Suprapubic skin (tissue), 4 donors: Measurements from ENCODE around the gene SPIRE1. TPM values are rescaled to one million over a fixed set of nuclear protein-coding genes. Genes with fewer than 3 reads are reported as not detected.
"Not testable (repeated sequence)": the region's sequence is repeated elsewhere in the genome, so short reads cannot be mapped to it uniquely, and the experiment has no call there.

Source experiments
- DNase-seq, 2 donors: peaks; one replicate each; pipeline ENCODE4 v3.0.0-alpha.2; 2019; ENCODE audit warnings: low spot score in 2 of 2
- H3K27ac ChIP-seq: fragments of 200-600 bp; sonication (generic); one replicate; pipeline ENCODE4 v1.5.1; 2019
- H3K27me3 ChIP-seq: fragments of 200-600 bp; sonication (generic); one replicate; pipeline ENCODE4 v1.5.1; 2019
- H3K36me3 ChIP-seq: fragments of 200-600 bp; sonication (generic); one replicate; pipeline ENCODE4 v1.5.1; 2019
- H3K4me1 ChIP-seq: fragments of 200-600 bp; sonication (generic); one replicate; pipeline ENCODE4 v1.5.1; 2019
- H3K4me3 ChIP-seq: fragments of 200-600 bp; sonication (generic); one replicate; pipeline ENCODE4 v1.5.1; 2019; ENCODE audit warnings: mild to moderate bottlenecking
- H3K9me3 ChIP-seq: fragments of 200-600 bp; sonication (generic); one replicate; pipeline ENCODE4 v1.5.1; 2019
- CTCF ChIP-seq, 2 donors: fragments of 200-600 bp in 1 of 2; fragments of 450-650 bp in 1 of 2; sonication (generic) in 1 of 2; IDR thresholded peaks; one replicate each; pipeline ENCODE4 v1.5.1; 2016 to 2019; ENCODE audit warnings: antibody characterized with exemption in 2 of 2, mild to moderate bottlenecking in 1 of 2, moderate library complexity in 1 of 2
- EP300 ChIP-seq: sonication (generic); formaldehyde crosslinking; IDR thresholded peaks from one replicate; pipeline ENCODE4 v1.6.1; 2017; ENCODE audit warnings: antibody characterized with exemption
- POLR2A ChIP-seq, 2 donors: fragments of 450-650 bp; IDR thresholded peaks; one replicate each; pipeline ENCODE4 v1.6.1; 2017; ENCODE audit warnings: antibody characterized with exemption in 2 of 2, mild to moderate bottlenecking in 2 of 2, moderate library complexity in 2 of 2
- POLR2AphosphoS5 ChIP-seq, 3 donors: sonication (generic); formaldehyde crosslinking; IDR thresholded peaks; one replicate each; pipeline ENCODE4 v1.6.1; 2017; ENCODE audit warnings: antibody characterized with exemption in 3 of 3
- WGBS: methylation state at CpG from one replicate; pipeline ENCODE4 v1.1.5; 2018; 5-methylcytosine and 5-hydroxymethylcytosine counted together
- total RNA-seq, 4 donors: library from RNA; depleted of rRNA; stranded (reverse); fragments of >200 nt; gene quantifications; one replicate each; pipeline ENCODE4 v1.1.0, GENCODE V29; 2016

SPIRE1 gene
- total RNA-seq, 4 donors from 2014 or later, result 21.7 to 42.8 (median 25.2) TPM

GRCh38 chr18:12571630-12572029, 86.3 kb downstream of the SPIRE1 start:
- WGBS, result 87% methylated on average over 2 of the region's 2 CpGs
- no peaks in the 10 kb centered on the region for H3K27me3 ChIP-seq
- DNase-seq, result no peak
- no peaks in the 10 kb centered on the region for H3K4me1 ChIP-seq
- no peak overlapping the region for H3K27ac ChIP-seq
- TF ChIP-seq POLR2A (IDR thresholded peaks at IDR 0.05), result no peak
- no peak for TF ChIP-seq EP300
- no peak for TF ChIP-seq CTCF (IDR thresholded peaks at IDR 0.05)
- TF ChIP-seq POLR2AphosphoS5 (IDR thresholded peaks at IDR 0.05), result no peak
- H3K9me3 ChIP-seq, result no peaks in the 10 kb centered on the region
- no peaks in the 10 kb centered on the region for H3K36me3 ChIP-seq
- H3K4me3 ChIP-seq, result no peak overlapping the region

GRCh38 chr18:12569791-12570190, 88.1 kb downstream of the SPIRE1 start:
- H3K4me1 ChIP-seq, result no peaks in the 10 kb centered on the region
- TF ChIP-seq EP300 (no peak), POLR2AphosphoS5 (IDR thresholded peaks at IDR 0.05) (no peak), POLR2A (IDR thresholded peaks at IDR 0.05) (no peak), CTCF (IDR thresholded peaks at IDR 0.05) (no peak)
- no peaks in the 10 kb centered on the region for H3K36me3 ChIP-seq
- WGBS, result 82% methylated on average over 2 of the region's 2 CpGs
- no peak overlapping the region for H3K27ac ChIP-seq
- H3K4me3 ChIP-seq, result no peak overlapping the region
- H3K9me3 ChIP-seq, result peaks cover 5% of the 10 kb centered on the region
- no peak for DNase-seq
- H3K27me3 ChIP-seq, result no peaks in the 10 kb centered on the region

- Histone ChIP-seq H3K9me3 (peaks cover 5% of the 10 kb centered on the region), H3K27ac (no peak overlapping the region), H3K36me3 (no peaks in the 10 kb centered on the region), H3K4me3 (no peak overlapping the region), H3K4me1 (no peaks in the 10 kb centered on the region), H3K27me3 (no peaks in the 10 kb centered on the region)
- no peak for TF ChIP-seq CTCF (IDR thresholded peaks at IDR 0.05)
- TF ChIP-seq POLR2AphosphoS5 (IDR thresholded peaks at IDR 0.05), result no peak
- TF ChIP-seq EP300, result no peak
- TF ChIP-seq POLR2A (IDR thresholded peaks at IDR 0.05), result no peak
- 96% methylated on average over 4 of the region's 4 CpGs for WGBS
- DNase-seq, result no peak
Observed at GRCh38 chr18:12567849-12568248, 90.1 kb downstream of the SPIRE1 start.

- H3K36me3 ChIP-seq, result no peaks in the 10 kb centered on the region
- H3K27me3 ChIP-seq, result no peaks in the 10 kb centered on the region
- H3K4me3 ChIP-seq, result no peak overlapping the region
- no peak for TF ChIP-seq POLR2A (IDR thresholded peaks at IDR 0.05)
- TF ChIP-seq CTCF (IDR thresholded peaks at IDR 0.05), result no peak
- TF ChIP-seq EP300, result no peak
- no peak for TF ChIP-seq POLR2AphosphoS5 (IDR thresholded peaks at IDR 0.05)
- H3K9me3 ChIP-seq, result peaks cover 5% of the 10 kb centered on the region
- DNase-seq, result no peak
- no peaks in the 10 kb centered on the region for H3K4me1 ChIP-seq
- WGBS, result 86% methylated on average over 1 of the region's 1 CpG
- no peak overlapping the region for H3K27ac ChIP-seq
Observed at GRCh38 chr18:12564861-12565260, 93.0 kb downstream of the SPIRE1 start.

- Histone ChIP-seq H3K27ac (no peak overlapping the region), H3K27me3 (no peaks in the 10 kb centered on the region), H3K9me3 (peaks cover 5% of the 10 kb centered on the region), H3K4me1 (no peaks in the 10 kb centered on the region), H3K4me3 (no peak overlapping the region), H3K36me3 (no peaks in the 10 kb centered on the region)
- 97% methylated on average over 2 of the region's 2 CpGs for WGBS
- TF ChIP-seq POLR2A (IDR thresholded peaks at IDR 0.05), result no peak
- no peak for TF ChIP-seq CTCF (IDR thresholded peaks at IDR 0.05)
- no peak for TF ChIP-seq EP300
- no peak for TF ChIP-seq POLR2AphosphoS5 (IDR thresholded peaks at IDR 0.05)
- DNase-seq, result no peak
Observed at GRCh38 chr18:12564378-12564777, 93.5 kb downstream of the SPIRE1 start.

- not testable (repeated sequence) for DNase-seq, H3K36me3 ChIP-seq, H3K27me3 ChIP-seq, H3K27ac ChIP-seq, H3K4me3 ChIP-seq, H3K4me1 ChIP-seq
- peaks cover 14% of the 10 kb centered on the region for H3K9me3 ChIP-seq
- 78% methylated on average over 6 of the region's 6 CpGs for WGBS
Observed at GRCh38 chr18:12560600-12560999, 97.3 kb downstream of the SPIRE1 start.
